Gastroesophageal sphincter (tissue), 4 donors: ENCODE results near the gene EBF4. TPM values are rescaled to one million over a fixed set of nuclear protein-coding genes. Genes with fewer than 3 reads are reported as not detected.

Experiments
- ATAC-seq: fragments of 150-250 bp; one replicate; pipeline ENCODE4 v1.9.1; 2016; ENCODE audit warnings: mild to moderate bottlenecking, moderate library complexity
- H3K27ac ChIP-seq, 4 donors: fragments of 200-600 bp; sonication (generic) in 3 of 4; 1 replicate in 3 of 4; 2 replicates in 1 of 4; pipeline ENCODE4 v1.5.1; 2016 to 2019
- H3K27me3 ChIP-seq: fragments of 200-600 bp; sonication (generic); one replicate; pipeline ENCODE4 v1.5.1; 2019
- H3K36me3 ChIP-seq, 2 donors: fragments of 200-600 bp; sonication (generic); one replicate each; pipeline ENCODE4 v1.5.1; 2019; ENCODE audit warnings: control low read depth in 1 of 2
- H3K4me1 ChIP-seq, 3 donors: fragments of 200-600 bp; sonication (generic); 1 replicate in 2 of 3; 2 replicates in 1 of 3; pipeline ENCODE4 v1.5.1; 2016 to 2019; ENCODE audit warnings: control low read depth in 2 of 3
- H3K4me3 ChIP-seq, 2 donors: fragments of 200-600 bp; sonication (generic); one replicate each; pipeline ENCODE4 v1.5.1; 2019; ENCODE audit warnings: mild to moderate bottlenecking in 1 of 2, moderate library complexity in 1 of 2
- H3K9me3 ChIP-seq, 3 donors: fragments of 200-600 bp; sonication (generic); one replicate each; pipeline ENCODE4 v1.5.1; 2017 to 2019; ENCODE audit warnings: control low read depth in 2 of 3
- CTCF ChIP-seq, 4 experiments: fragments of 200-600 bp in 2 of 4; fragments of 450-650 bp in 2 of 4; sonication (generic) in 1 of 4; IDR thresholded peaks; one replicate each; pipeline ENCODE4 v1.5.1; 2017 to 2019; ENCODE audit warnings: antibody characterized with exemption in 4 of 4, mild to moderate bottlenecking in 2 of 4, moderate library complexity in 2 of 4
- EP300 ChIP-seq: sonication (generic); formaldehyde crosslinking; IDR thresholded peaks from one replicate; pipeline ENCODE4 v1.6.1; 2017; ENCODE audit warnings: antibody characterized with exemption, mild to moderate bottlenecking
- POLR2A ChIP-seq, 2 donors: fragments of 450-650 bp; IDR thresholded peaks; one replicate each; pipeline ENCODE4 v1.6.1; 2017; ENCODE audit warnings: antibody characterized with exemption in 2 of 2, mild to moderate bottlenecking in 2 of 2, moderate library complexity in 1 of 2
- POLR2AphosphoS5 ChIP-seq: sonication (generic); formaldehyde crosslinking; IDR thresholded peaks from one replicate; pipeline ENCODE4 v1.6.1; 2017; ENCODE audit warnings: antibody characterized with exemption
- WGBS, 2 donors: methylation state at CpG; one replicate each; pipeline ENCODE4 v1.1.5; 2018; ENCODE audit warnings: low coverage in 1 of 2; 5-methylcytosine and 5-hydroxymethylcytosine counted together
- total RNA-seq, 4 donors: library from RNA; depleted of rRNA; stranded (reverse); fragments of >200 nt; gene quantifications; one replicate each; pipeline ENCODE4 v1.1.0, GENCODE V29; 2016

EBF4 gene
- total RNA-seq, 4 donors from 2014 or later = 14.5 to 36.6 (median 19.6) TPM

GRCh38 chr20:2747676-2748235, 55.2 kb downstream of the EBF4 start:
- 76 to 77% methylated on average over 7 to 8 of the region's 8 CpGs for WGBS, 2 donors
- H3K9me3 ChIP-seq = no peaks in the 10 kb centered on the region
- no peaks in the 10 kb centered on the region for H3K36me3 ChIP-seq
- TF ChIP-seq CTCF (IDR thresholded peaks at IDR 0.05) (no peak), POLR2AphosphoS5 (no peak), EP300 (no peak)
- H3K4me1 ChIP-seq = peaks cover 0 to 26% (median 10%) of the 10 kb centered on the region in 3 donors
- H3K27me3 ChIP-seq = peaks cover 39% of the 10 kb centered on the region
- H3K4me3 ChIP-seq = no peak overlapping the region
- H3K27ac ChIP-seq = no peak overlapping the region
- ATAC-seq = no peak

DNA sequence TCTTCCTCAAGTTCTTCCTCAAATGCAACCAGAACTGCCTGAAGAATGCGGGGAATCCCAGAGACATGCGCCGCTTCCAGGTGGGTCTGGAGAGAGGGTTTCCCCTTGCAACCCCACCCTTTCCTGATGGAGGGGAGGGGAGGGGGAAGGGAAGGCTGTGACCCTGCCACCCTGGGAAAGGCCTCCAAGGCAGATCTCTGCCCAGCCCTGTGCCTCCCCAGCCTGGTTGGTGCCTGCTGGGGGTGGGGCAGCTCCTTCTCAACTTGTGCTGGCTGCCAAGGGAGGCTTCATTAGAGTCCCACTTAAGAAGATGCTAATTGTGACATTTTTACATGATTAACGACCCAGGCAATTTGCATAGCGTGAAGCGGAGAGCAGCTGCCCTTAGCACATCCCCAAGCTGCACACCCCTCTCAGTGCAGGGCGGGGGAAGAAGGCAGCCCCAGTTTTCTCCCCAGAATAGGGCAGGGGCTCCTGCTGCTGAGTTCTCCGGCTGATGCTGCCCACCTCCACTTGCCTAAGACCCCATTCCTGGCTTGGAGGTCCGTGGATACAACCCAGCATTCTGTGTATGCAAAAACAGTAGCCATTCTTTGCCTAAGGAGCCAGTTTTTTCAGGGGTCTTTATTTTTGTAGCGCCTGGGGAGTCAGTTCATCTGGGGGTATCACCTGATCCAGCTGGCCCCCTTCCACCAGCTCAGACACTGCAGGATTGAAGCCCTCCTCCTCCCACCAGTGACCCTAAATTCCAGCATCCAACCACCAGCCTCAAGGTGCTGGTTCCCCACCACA, 56.2 kb downstream of the EBF4 start:
- Histone ChIP-seq H3K27ac (no peak overlapping the region), H3K9me3 (no peaks in the 10 kb centered on the region), H3K27me3 (peaks cover 49% of the 10 kb centered on the region), H3K4me1 (peaks cover 0 to 35% (median 14%) of the 10 kb centered on the region in 3 donors), H3K36me3 (no peaks in the 10 kb centered on the region), H3K4me3 (no peak overlapping the region)
- WGBS, 2 donors = 60 to 70% methylated on average over 2 to 7 of the region's 10 CpGs
- no peak for TF ChIP-seq CTCF (IDR thresholded peaks at IDR 0.05)
- TF ChIP-seq EP300 = no peak
- TF ChIP-seq POLR2A (IDR thresholded peaks at IDR 0.05) = no peak
- no peak for TF ChIP-seq POLR2AphosphoS5
- no peak for ATAC-seq

DNA sequence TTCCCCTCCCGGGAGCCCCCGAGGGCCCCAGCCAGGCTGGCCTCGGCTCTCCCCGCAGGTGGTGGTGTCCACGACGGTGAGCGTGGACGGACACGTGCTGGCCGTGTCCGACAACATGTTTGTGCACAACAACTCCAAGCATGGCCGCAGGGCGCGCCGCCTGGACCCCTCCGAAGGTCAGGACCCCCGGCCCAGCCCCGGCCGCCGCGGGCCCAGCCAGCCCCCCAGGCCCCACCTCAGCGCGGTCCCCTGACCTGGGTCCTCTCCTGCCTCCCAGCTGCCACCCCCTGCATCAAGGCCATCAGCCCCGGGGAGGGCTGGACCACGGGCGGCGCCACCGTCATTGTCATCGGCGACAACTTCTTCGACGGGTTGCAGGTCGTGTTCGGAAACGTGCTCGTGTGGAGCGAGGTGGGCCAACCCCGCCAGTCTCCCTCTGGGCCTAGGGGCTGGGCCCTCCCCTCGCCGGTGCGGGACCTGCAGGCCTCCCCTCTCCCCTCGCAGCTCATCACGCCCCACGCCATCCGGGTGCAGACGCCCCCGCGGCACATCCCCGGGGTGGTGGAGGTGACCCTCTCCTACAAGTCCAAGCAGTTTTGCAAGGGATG, 56.9 kb downstream of the EBF4 start:
- Histone ChIP-seq H3K9me3 (no peaks in the 10 kb centered on the region), H3K4me1 (peaks cover 0 to 35% (median 14%) of the 10 kb centered on the region in 3 donors), H3K27me3 (peaks cover 56% of the 10 kb centered on the region), H3K27ac (no peak overlapping the region), H3K36me3 (no peaks in the 10 kb centered on the region), H3K4me3 (no peak overlapping the region)
- TF ChIP-seq POLR2A (IDR thresholded peaks at IDR 0.05) = no peak
- no peak for TF ChIP-seq POLR2AphosphoS5
- WGBS, 2 donors = no CpG with 5 or more reads among the region's 49 CpGs
- ATAC-seq = no peak

GRCh38 chr20:2749951-2750490, 57.4 kb downstream of the EBF4 start:
- 27 to 42% methylated on average over 11 to 16 of the region's 30 CpGs for WGBS, 2 donors
- ATAC-seq = no peak
- Histone ChIP-seq H3K4me1 (peaks cover 0 to 35% (median 14%) of the 10 kb centered on the region in 3 donors), H3K27me3 (peaks cover 61% of the 10 kb centered on the region), H3K36me3 (no peaks in the 10 kb centered on the region), H3K9me3 (no peaks in the 10 kb centered on the region), H3K27ac (no peak overlapping the region), H3K4me3 (no peak overlapping the region)
- TF ChIP-seq CTCF (IDR thresholded peaks at IDR 0.05) (no peak), POLR2AphosphoS5 (no peak), EP300 (no peak), POLR2A (IDR thresholded peaks at IDR 0.05) (no peak)

- peaks cover 0 to 35% (median 14%) of the 10 kb centered on the region in 3 donors for H3K4me1 ChIP-seq
- ATAC-seq = peak; percentile 66
- no peaks in the 10 kb centered on the region for H3K9me3 ChIP-seq
- peak overlapping the region in 1 of 2 donors; percentile 52 for H3K4me3 ChIP-seq
- WGBS, 2 donors = 1 to 4% methylated on average over 11 to 16 of the region's 34 CpGs
- peak in 1 of 4 experiments; percentile 7 for TF ChIP-seq CTCF (IDR thresholded peaks at IDR 0.05)
- TF ChIP-seq EP300 = no peak
- peaks cover 68% of the 10 kb centered on the region for H3K27me3 ChIP-seq
- H3K36me3 ChIP-seq = peaks cover 0 to 2% of the 10 kb centered on the region in 2 donors
- no peak overlapping the region for H3K27ac ChIP-seq
Measured at GRCh38 chr20:2750491-2751251, 58.1 kb downstream of the EBF4 start.
